CD14-positive monocyte (primary cell): ENCODE data around the gene PCCA. TPM values are rescaled to one million over a fixed set of nuclear protein-coding genes. Genes with fewer than 3 reads are reported as not detected.

Experiments
- DNase-seq, 3 donors: peaks; one replicate each; pipeline ENCODE4 v3.0.0-alpha.2; 2011 to 2022
- H2AFZ ChIP-seq: 2 replicates; pipeline ENCODE4 v1.6.0; 2012; ENCODE audit warnings: mild to moderate bottlenecking, low read depth, low read length, inconsistent platforms; ENCODE audit not compliant: insufficient read depth, poor library complexity, severe bottlenecking
- H3K27ac ChIP-seq, 2 donors: 1 replicate in 1 of 2; 2 replicates in 1 of 2; pipeline ENCODE4 v1.5.1; 2012 to 2013; ENCODE audit warnings: low read length in 2 of 2, control low read depth in 1 of 2, inconsistent platforms in 1 of 2, low read depth in 1 of 2, mild to moderate bottlenecking in 1 of 2
- H3K27me3 ChIP-seq, 2 donors: one replicate each; pipeline versions ENCODE4 v1.6.0 to v1.6.1; 2011 to 2013; ENCODE audit warnings: low read length in 2 of 2; ENCODE audit not compliant: control insufficient read depth in 2 of 2, insufficient read depth in 2 of 2
- H3K36me3 ChIP-seq, 2 donors: replicated peaks in 1 of 2; 1 replicate in 1 of 2; 2 replicates in 1 of 2; pipeline versions ENCODE4 v1.5.1 to v1.6.1; 2012 to 2013; ENCODE audit warnings: low read length in 2 of 2, control low read depth in 1 of 2, inconsistent platforms in 1 of 2, mild to moderate bottlenecking in 1 of 2; ENCODE audit not compliant: insufficient read depth in 2 of 2, control insufficient read depth in 1 of 2
- H3K4me1 ChIP-seq, 2 donors: 1 replicate in 1 of 2; 2 replicates in 1 of 2; pipeline versions ENCODE4 v1.5.1 to v1.6.1; 2012 to 2013; ENCODE audit warnings: low read length in 2 of 2, control low read depth in 1 of 2, inconsistent platforms in 1 of 2, mild to moderate bottlenecking in 1 of 2, moderate library complexity in 1 of 2; ENCODE audit not compliant: insufficient read depth in 2 of 2, control insufficient read depth in 1 of 2
- H3K4me2 ChIP-seq: replicated peaks from 2 replicates; pipeline ENCODE3; 2012; ENCODE audit warnings: low read length, moderate library complexity, mild to moderate bottlenecking; ENCODE audit not compliant: poor library complexity, severe bottlenecking; ENCODE audit errors: extremely low read depth
- H3K4me3 ChIP-seq, 3 experiments: fragments of 200-600 bp in 1 of 3; sonication (generic) in 1 of 3; replicated peaks in 1 of 3; 1 replicate in 2 of 3; 2 replicates in 1 of 3; pipeline ENCODE4 v1.5.1; 2011 to 2013; ENCODE audit warnings: low read length in 3 of 3, mild to moderate bottlenecking in 3 of 3, control low read depth in 2 of 3, low read depth in 2 of 3, inconsistent platforms in 1 of 3, moderate library complexity in 1 of 3
- H3K79me2 ChIP-seq: 2 replicates; pipeline ENCODE4 v1.6.0; 2012; ENCODE audit warnings: mild to moderate bottlenecking, control low read depth, inconsistent platforms, low read length, moderate library complexity; ENCODE audit not compliant: insufficient read depth
- H3K9ac ChIP-seq: 2 replicates; pipeline ENCODE4 v1.6.0; 2017; ENCODE audit warnings: low read length, mild to moderate bottlenecking; ENCODE audit not compliant: insufficient read depth, poor library complexity, severe bottlenecking
- H3K9me3 ChIP-seq, 2 donors: replicated peaks in 1 of 2; 1 replicate in 1 of 2; 2 replicates in 1 of 2; pipeline versions ENCODE4 v1.5.1 to v1.6.1; 2012 to 2013; ENCODE audit warnings: low read length in 2 of 2, control low read depth in 1 of 2; ENCODE audit not compliant: control insufficient read depth in 1 of 2, insufficient read depth in 1 of 2
- H4K20me1 ChIP-seq: 2 replicates; pipeline ENCODE4 v1.6.0; 2012; ENCODE audit warnings: mild to moderate bottlenecking, low read length, control low read depth, moderate library complexity; ENCODE audit not compliant: insufficient read depth
- H3K27ac Mint-ChIP-seq, 7 donors: one replicate each; pipeline ENCODE4 v1.8.0; 2020; ENCODE audit warnings: mild to moderate bottlenecking in 7 of 7, mixed read lengths in 7 of 7, moderate library complexity in 6 of 7, inconsistent platforms in 2 of 7
- H3K27me3 Mint-ChIP-seq, 3 donors: one replicate each; pipeline ENCODE4 v1.8.0; 2021 to 2022; ENCODE audit warnings: low read depth in 3 of 3, mild to moderate bottlenecking in 3 of 3, mixed read lengths in 3 of 3, moderate library complexity in 3 of 3, inconsistent platforms in 1 of 3
- H3K36me3 Mint-ChIP-seq, 2 donors: one replicate each; pipeline ENCODE4 v1.8.0; 2020; ENCODE audit warnings: mixed read lengths in 2 of 2, inconsistent platforms in 1 of 2, mild to moderate bottlenecking in 1 of 2
- H3K4me1 Mint-ChIP-seq: one replicate; pipeline ENCODE4 v1.8.0; 2020; ENCODE audit warnings: mild to moderate bottlenecking, mixed read lengths
- H3K4me3 Mint-ChIP-seq, 2 donors: one replicate each; pipeline ENCODE4 v1.8.0; 2020; ENCODE audit warnings: mild to moderate bottlenecking in 2 of 2, mixed read lengths in 2 of 2, moderate library complexity in 1 of 2
- H3K9me3 Mint-ChIP-seq, 7 donors: one replicate each; pipeline ENCODE4 v1.8.0; 2020 to 2022; ENCODE audit warnings: mixed read lengths in 7 of 7, mild to moderate bottlenecking in 6 of 7, moderate library complexity in 6 of 7, inconsistent platforms in 2 of 7
- WGBS: methylation state at CpG from one replicate; pipeline ENCODE4 v1.1.5; 2013; ENCODE audit warnings: missing lambda C conversion rate; ENCODE audit not compliant: insufficient coverage; 5-methylcytosine and 5-hydroxymethylcytosine counted together
- intact Hi-C, 2 donors: fragments of 100-400 bp; cut with micrococcal nuclease; formaldehyde crosslinking; loops; one replicate each; pipeline versions ENCODE4 v1.15.0 to v1.15.1; 2023
- polyA plus RNA-seq, 3 donors: library from polyadenylated mRNA; depleted of rRNA in 1 of 3; unstranded in 2 of 3; stranded (reverse) in 1 of 3; fragments of 300-500 nt in 2 of 3; fragments of >200 nt in 1 of 3; fragmentation: Illumina TruSeq in 2 of 3; gene quantifications; 1 replicate in 2 of 3; 2 replicates in 1 of 3; pipeline ENCODE4 v1.2.3, GENCODE V29; 2012 to 2021
- TF ChIP-seq, protein P1 (sequence below): fragments of 200-600 bp; IDR thresholded peaks from one replicate; pipeline ENCODE4 v1.8.0; 2022; ENCODE audit warnings: antibody characterized with exemption, mild to moderate bottlenecking

The PCCA gene
- polyA plus RNA-seq, 3 donors, result 4.4 to 13.5 (median 11.9) TPM

DNA sequence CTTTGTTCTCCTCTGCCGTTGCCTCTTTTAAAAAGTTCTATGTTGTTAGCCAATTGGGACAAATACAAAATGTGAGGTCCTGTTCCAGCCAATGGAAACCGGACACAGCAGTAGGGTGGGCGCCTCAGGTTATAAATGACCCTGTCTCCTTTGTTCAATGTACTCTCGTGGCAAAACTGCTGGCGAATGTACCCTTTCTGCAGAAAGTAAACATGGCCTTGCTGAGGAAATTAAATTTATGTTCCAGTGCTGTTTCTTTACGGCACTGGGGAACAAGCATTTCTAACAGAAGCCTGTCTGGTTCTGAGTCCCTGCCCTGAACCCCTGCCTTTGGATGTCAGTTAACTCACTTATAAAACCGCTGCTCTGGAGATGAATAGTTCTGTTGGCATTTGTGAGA, 140.7 kb downstream of the PCCA start:
- Mint-ChIP-seq H3K4me3 (no peak overlapping the region), H3K9me3 (no peaks in the 10 kb centered on the region), H3K27ac (no peak overlapping the region), H3K4me1 (peaks cover 10% of the 10 kb centered on the region), H3K27me3 (peaks cover 0 to 1% (median 0%) of the 10 kb centered on the region in 3 donors), H3K36me3 (no peaks in the 10 kb centered on the region)
- Histone ChIP-seq H3K4me1 (peaks cover 7 to 10% of the 10 kb centered on the region in 2 donors), H3K36me3 (no peaks in the 10 kb centered on the region), H3K27ac (no peak overlapping the region), H3K4me2 (no peak overlapping the region), H3K4me3 (no peak overlapping the region), H3K9me3 (no peaks in the 10 kb centered on the region), H3K9ac (no peak overlapping the region), H3K79me2 (no peaks in the 10 kb centered on the region), H3K27me3 (no peaks in the 10 kb centered on the region), H2AFZ (no peak overlapping the region), H4K20me1 (no peaks in the 10 kb centered on the region)
- DNase-seq, result no peak
- intact Hi-C loops, result no loop called here
- WGBS, result 96% methylated on average over 5 of the region's 7 CpGs
- TF ChIP-seq, protein P1, sequence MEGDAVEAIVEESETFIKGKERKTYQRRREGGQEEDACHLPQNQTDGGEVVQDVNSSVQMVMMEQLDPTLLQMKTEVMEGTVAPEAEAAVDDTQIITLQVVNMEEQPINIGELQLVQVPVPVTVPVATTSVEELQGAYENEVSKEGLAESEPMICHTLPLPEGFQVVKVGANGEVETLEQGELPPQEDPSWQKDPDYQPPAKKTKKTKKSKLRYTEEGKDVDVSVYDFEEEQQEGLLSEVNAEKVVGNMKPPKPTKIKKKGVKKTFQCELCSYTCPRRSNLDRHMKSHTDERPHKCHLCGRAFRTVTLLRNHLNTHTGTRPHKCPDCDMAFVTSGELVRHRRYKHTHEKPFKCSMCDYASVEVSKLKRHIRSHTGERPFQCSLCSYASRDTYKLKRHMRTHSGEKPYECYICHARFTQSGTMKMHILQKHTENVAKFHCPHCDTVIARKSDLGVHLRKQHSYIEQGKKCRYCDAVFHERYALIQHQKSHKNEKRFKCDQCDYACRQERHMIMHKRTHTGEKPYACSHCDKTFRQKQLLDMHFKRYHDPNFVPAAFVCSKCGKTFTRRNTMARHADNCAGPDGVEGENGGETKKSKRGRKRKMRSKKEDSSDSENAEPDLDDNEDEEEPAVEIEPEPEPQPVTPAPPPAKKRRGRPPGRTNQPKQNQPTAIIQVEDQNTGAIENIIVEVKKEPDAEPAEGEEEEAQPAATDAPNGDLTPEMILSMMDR, result no peak

DNA sequence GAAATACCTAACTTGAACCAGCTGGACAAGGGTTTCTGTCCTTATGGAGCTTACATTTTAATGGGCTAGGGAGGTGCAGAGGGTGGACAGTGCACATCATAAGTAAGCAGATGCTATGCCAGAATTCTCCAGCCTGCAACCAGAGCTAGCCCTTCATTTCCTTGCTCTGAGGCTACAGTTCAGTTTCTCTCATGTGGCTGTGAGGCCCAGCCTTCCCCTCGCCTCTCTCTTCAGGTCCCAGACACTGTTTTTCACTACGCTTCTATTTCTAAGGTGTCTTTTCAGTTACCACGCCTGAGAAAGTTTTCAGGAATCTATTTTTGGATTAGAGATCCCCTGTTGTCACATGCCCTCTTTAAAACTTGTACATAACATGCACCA, 141.9 kb downstream of the PCCA start:
- no peak for DNase-seq
- Histone ChIP-seq H3K4me2 (no peak overlapping the region), H3K9me3 (no peaks in the 10 kb centered on the region), H2AFZ (no peak overlapping the region), H3K36me3 (no peaks in the 10 kb centered on the region), H3K4me3 (no peak overlapping the region), H3K4me1 (peaks cover 17 to 21% of the 10 kb centered on the region in 2 donors), H3K9ac (no peak overlapping the region), H3K79me2 (no peaks in the 10 kb centered on the region), H3K27ac (no peak overlapping the region), H3K27me3 (no peaks in the 10 kb centered on the region), H4K20me1 (no peaks in the 10 kb centered on the region)
- Mint-ChIP-seq H3K4me1 (peaks cover 21% of the 10 kb centered on the region), H3K27me3 (peaks cover 0 to 1% (median 0%) of the 10 kb centered on the region in 3 donors), H3K9me3 (no peaks in the 10 kb centered on the region), H3K4me3 (no peak overlapping the region), H3K36me3 (no peaks in the 10 kb centered on the region), H3K27ac (no peak overlapping the region)
- intact Hi-C loops, result no loop called here
- WGBS, result no CpG with 5 or more reads among the region's 3 CpGs
- TF ChIP-seq, protein P1, result no peak
